Measurements from ENCODE around the gene CSRNP2. TPM values are rescaled to one million over a fixed set of nuclear protein-coding genes. Genes with fewer than 3 reads are reported as not detected.

CSRNP2 gene
- total RNA-seq, 1 experiment from 2014 or later = 18.1 TPM

DNA sequence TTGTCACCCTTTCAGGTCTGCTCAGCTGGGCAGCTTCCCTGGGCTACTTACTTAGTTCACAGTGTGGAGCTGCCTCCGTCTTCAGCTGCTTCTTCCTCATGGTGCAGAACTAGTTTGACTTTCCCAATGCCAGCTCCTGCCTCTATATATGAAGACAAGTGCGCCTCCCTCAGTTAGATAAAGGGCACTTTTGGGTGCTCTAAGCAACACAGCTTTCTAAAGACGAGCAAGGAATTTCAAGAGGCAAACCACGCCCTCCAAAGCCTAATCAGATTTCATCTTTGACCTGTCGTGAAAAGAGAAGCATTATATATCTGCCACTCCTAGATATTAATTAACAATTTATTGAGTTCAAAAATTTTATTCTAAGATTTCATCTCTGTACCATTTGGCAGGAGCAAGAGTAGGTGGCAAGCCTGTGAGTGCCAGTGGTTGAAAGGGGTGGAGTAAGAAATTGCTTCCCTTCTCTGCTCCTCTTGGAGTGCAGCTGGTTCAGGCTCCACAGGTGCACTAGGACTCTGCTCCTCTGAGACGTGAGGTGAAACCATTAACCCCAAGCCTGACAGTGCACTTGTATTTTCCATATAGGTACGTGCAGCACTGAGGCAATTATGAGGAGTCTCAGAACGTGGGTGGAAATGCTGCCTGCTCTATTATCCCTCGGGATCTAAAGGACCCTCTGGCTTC, 55.1 kb downstream of the CSRNP2 start:
- no peaks in the 10 kb centered on the region for H3K9me3 Mint-ChIP-seq (ENCODE audit: low read depth, unreplicated experiment)
- H3K27me3 Mint-ChIP-seq (ENCODE audit: unreplicated experiment) = no peaks in the 10 kb centered on the region
- TF ChIP-seq, protein P1, sequence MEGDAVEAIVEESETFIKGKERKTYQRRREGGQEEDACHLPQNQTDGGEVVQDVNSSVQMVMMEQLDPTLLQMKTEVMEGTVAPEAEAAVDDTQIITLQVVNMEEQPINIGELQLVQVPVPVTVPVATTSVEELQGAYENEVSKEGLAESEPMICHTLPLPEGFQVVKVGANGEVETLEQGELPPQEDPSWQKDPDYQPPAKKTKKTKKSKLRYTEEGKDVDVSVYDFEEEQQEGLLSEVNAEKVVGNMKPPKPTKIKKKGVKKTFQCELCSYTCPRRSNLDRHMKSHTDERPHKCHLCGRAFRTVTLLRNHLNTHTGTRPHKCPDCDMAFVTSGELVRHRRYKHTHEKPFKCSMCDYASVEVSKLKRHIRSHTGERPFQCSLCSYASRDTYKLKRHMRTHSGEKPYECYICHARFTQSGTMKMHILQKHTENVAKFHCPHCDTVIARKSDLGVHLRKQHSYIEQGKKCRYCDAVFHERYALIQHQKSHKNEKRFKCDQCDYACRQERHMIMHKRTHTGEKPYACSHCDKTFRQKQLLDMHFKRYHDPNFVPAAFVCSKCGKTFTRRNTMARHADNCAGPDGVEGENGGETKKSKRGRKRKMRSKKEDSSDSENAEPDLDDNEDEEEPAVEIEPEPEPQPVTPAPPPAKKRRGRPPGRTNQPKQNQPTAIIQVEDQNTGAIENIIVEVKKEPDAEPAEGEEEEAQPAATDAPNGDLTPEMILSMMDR (IDR thresholded peaks at IDR 0.05; ENCODE audit: unreplicated experiment) = no peak
- H3K36me3 Mint-ChIP-seq (ENCODE audit: insufficient read depth, unreplicated experiment) = peaks cover 42% of the 10 kb centered on the region
- H3K4me3 Mint-ChIP-seq (ENCODE audit: low read depth, unreplicated experiment) = peak overlapping the region; percentile 62
- peak overlapping the region; percentile 37 for H3K27ac Mint-ChIP-seq (ENCODE audit: unreplicated experiment)
- no TSS peak for BruUV-seq (replicated peaks)
- peak; percentile 46 for DNase-seq
- intact Hi-C loops (cut with micrococcal nuclease; ENCODE audit: unreplicated experiment) = loop anchor here (2.0 to 10.0 kb wide), 2 partner anchors 103 to 203 kb away; a partner anchor contains a TSS
- CTCF ChIA-PET = interaction anchor here (0.5 to 1.9 kb wide), 7 partner anchors 23 to 1570 kb away, joined by 3 to 12 read pairs (median 4); partner anchors contain the start of gene POU6F1
- H3K4me1 Mint-ChIP-seq (ENCODE audit: low read depth, unreplicated experiment) = peaks cover 25% of the 10 kb centered on the region

DNA sequence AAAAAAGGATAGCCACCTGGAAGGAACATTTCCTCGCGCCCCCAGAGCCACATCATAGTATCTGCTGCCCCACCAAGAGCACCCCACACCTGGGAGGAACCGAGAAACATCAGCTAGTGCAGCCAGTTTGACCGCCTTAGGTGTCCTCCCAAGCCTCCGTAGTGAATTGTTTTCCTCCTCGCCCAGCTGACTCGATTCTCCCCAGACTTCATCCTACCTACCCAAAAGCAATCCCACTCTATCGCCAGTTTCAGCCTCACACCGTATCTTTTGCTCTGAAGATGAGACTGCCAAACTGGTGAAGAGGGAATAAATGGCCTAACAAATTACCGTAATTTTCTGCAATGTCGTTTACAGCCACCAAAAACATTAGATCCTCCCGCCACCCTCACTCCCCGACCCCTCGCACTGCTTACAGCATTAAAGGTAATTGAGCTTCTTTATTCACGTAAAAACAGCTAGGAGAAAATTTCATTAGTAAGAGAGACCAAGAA, 56.0 kb downstream of the CSRNP2 start:
- CTCF ChIA-PET = interaction anchor here (0.7 to 1.9 kb wide), 4 partner anchors 22 to 262 kb away, joined by 3 to 12 read pairs (median 5); no protein-coding TSS in a partner anchor
- no peak for DNase-seq
- no TSS peak for BruUV-seq (replicated peaks)
- Mint-ChIP-seq H3K36me3 (ENCODE audit: insufficient read depth, unreplicated experiment) (peaks cover 42% of the 10 kb centered on the region), H3K4me1 (ENCODE audit: low read depth, unreplicated experiment) (peaks cover 25% of the 10 kb centered on the region), H3K27me3 (ENCODE audit: unreplicated experiment) (no peaks in the 10 kb centered on the region), H3K27ac (ENCODE audit: unreplicated experiment) (no peak overlapping the region), H3K9me3 (ENCODE audit: low read depth, unreplicated experiment) (no peaks in the 10 kb centered on the region), H3K4me3 (ENCODE audit: low read depth, unreplicated experiment) (peak overlapping the region; percentile 62)
- intact Hi-C loops (cut with micrococcal nuclease; ENCODE audit: unreplicated experiment) = loop anchor here (10.0 kb wide), 1 partner anchor 103 kb away; a partner anchor contains a TSS
- TF ChIP-seq, protein P1 (IDR thresholded peaks at IDR 0.05; ENCODE audit: unreplicated experiment) = no peak

DNA sequence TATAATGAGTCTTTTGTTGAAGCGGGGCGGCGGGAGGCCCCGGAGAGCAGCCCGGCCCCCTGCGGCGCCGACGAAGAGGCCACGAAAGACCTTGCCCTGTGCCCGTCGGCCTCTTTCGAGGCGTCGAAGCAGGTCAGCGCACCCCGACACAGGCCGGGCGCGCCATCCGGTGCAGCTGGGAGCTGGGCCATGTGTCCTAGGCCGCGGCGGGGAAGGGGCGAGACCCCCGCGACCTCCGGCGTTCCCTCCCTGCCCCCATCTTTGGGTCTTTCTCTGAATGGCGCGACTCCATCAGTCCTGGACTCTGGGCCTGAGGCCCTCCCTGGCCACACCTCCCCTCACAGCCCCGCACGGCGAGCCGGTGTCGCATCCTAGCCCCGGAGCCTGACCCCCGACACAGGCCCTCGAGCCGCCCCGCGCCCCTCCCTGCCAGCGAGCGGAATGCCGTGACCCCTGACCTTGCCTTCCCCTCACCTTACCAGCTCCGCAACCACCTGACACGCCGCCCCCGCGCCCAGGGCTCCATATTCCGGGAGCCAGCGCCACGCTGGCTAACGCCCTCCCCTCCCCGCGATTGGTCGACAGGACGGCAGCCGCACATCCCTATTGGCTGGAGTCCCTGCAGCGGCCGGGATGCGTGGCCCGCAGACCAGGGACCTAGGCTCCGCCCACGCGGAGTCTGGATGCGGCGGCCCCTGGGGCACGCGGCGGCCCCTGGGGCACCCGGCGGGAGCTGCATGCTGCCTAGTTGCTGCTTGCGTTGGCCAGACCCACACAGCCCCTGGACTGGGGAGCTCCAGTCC, 57.4 kb downstream of the CSRNP2 start, which contains the start of gene SLC11A2:
Gene SLC11A2, minus strand, starts transcription at position 549 of the 803 bp plus-strand sequence. CDS start 15,656 bp downstream, outside the sequence.
- intact Hi-C loops (cut with micrococcal nuclease; ENCODE audit: unreplicated experiment) = loop anchor here (10.0 kb wide), 1 partner anchor 101 kb away; a partner anchor contains a TSS
- TF ChIP-seq, protein P1 (IDR thresholded peaks at IDR 0.05; ENCODE audit: unreplicated experiment) = no peak
- H3K36me3 Mint-ChIP-seq (ENCODE audit: insufficient read depth, unreplicated experiment) = peaks cover 42% of the 10 kb centered on the region
- no TSS peak for BruUV-seq (replicated peaks)
- peaks cover 25% of the 10 kb centered on the region for H3K4me1 Mint-ChIP-seq (ENCODE audit: low read depth, unreplicated experiment)
- H3K27ac Mint-ChIP-seq (ENCODE audit: unreplicated experiment) = peak within 1 kb of the TSS; percentile 91
- DNase-seq = peak; percentile 93
- H3K9me3 Mint-ChIP-seq (ENCODE audit: low read depth, unreplicated experiment) = no peaks in the 10 kb centered on the region
- peak within 1 kb of the TSS; percentile 88 for H3K4me3 Mint-ChIP-seq (ENCODE audit: low read depth, unreplicated experiment)
- CTCF ChIA-PET = interaction anchor here (0.6 to 0.9 kb wide), 3 partner anchors 19 to 261 kb away, joined by 3 to 4 read pairs (median 4); no protein-coding TSS in a partner anchor
- H3K27me3 Mint-ChIP-seq (ENCODE audit: unreplicated experiment) = no peaks in the 10 kb centered on the region

DNA sequence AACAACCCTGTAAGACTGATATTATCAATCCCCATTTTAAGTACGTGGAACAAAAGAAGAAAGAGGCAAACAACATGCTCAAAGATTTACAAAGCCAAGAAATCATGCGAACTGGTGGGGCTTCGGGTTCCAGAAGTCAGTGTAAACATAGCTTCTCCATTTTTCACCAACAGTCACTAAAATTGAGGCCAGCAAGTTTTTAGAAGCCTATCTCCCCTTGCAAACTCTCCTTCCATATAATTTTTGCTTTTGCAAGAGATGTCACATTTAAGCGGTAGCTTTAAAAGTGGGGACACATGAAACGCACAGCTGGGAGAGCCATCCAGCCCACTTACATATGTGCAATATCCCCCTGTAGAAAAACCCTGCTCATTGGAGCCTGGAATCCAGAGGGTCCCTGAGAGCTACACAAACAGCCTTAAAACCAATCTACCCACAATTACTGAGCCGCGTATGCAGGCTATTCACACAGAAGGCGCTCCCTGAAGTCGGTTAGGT, 58.0 kb downstream of the CSRNP2 start:
- Mint-ChIP-seq H3K36me3 (ENCODE audit: insufficient read depth, unreplicated experiment) (peaks cover 42% of the 10 kb centered on the region), H3K4me1 (ENCODE audit: low read depth, unreplicated experiment) (peaks cover 25% of the 10 kb centered on the region), H3K27ac (ENCODE audit: unreplicated experiment) (peak overlapping the region; percentile 91), H3K9me3 (ENCODE audit: low read depth, unreplicated experiment) (no peaks in the 10 kb centered on the region), H3K27me3 (ENCODE audit: unreplicated experiment) (no peaks in the 10 kb centered on the region), H3K4me3 (ENCODE audit: low read depth, unreplicated experiment) (peak overlapping the region; percentile 88)
- CTCF ChIA-PET = no interaction called here
- TF ChIP-seq, protein P1 (IDR thresholded peaks at IDR 0.05; ENCODE audit: unreplicated experiment) = no peak
- DNase-seq = no peak
- intact Hi-C loops (cut with micrococcal nuclease; ENCODE audit: unreplicated experiment) = loop anchor here (10.0 kb wide), 1 partner anchor 101 kb away; a partner anchor contains a TSS
- BruUV-seq (replicated peaks) = no TSS peak
